GM23248 (cell line): ENCODE measurements around the gene NAPEPLD. TPM values are rescaled to one million over a fixed set of nuclear protein-coding genes. Genes with fewer than 3 reads are reported as not detected.
"Not testable (repeated sequence)": the region's sequence is repeated elsewhere in the genome, so short reads cannot be mapped to it uniquely, and the experiment has no call there.

Experiments
- DNase-seq: peaks from one replicate; pipeline ENCODE4 v3.0.0-alpha.2; 2015
- H2AFZ ChIP-seq: fragments of 200-600 bp; sonication (generic); 2 replicates; pipeline ENCODE4 v1.6.1; 2016; ENCODE audit warnings: antibody characterized with exemption
- H3F3A ChIP-seq: fragments of 200-600 bp; sonication (generic); 2 replicates; pipeline ENCODE4 v1.6.1; 2016; ENCODE audit warnings: mild to moderate bottlenecking, antibody characterized with exemption, mixed run types; ENCODE audit not compliant: insufficient read depth
- H3K27ac ChIP-seq: fragments of 200-600 bp; sonication (generic); 2 replicates; pipeline ENCODE4 v1.5.1; 2016; ENCODE audit warnings: mild to moderate bottlenecking
- H3K27me3 ChIP-seq: fragments of 200-600 bp; sonication (generic); replicated peaks from 2 replicates; pipeline ENCODE4 v1.6.1; 2016; ENCODE audit warnings: mild to moderate bottlenecking; ENCODE audit not compliant: insufficient read depth
- H3K36me3 ChIP-seq: fragments of 200-600 bp; sonication (generic); 2 replicates; pipeline ENCODE4 v1.6.1; 2016; ENCODE audit warnings: low read depth, mild to moderate bottlenecking
- H3K4me1 ChIP-seq: fragments of 200-600 bp; sonication (generic); 2 replicates; pipeline ENCODE4 v1.6.1; 2016; ENCODE audit warnings: mild to moderate bottlenecking; ENCODE audit not compliant: insufficient read depth
- H3K4me2 ChIP-seq: fragments of 200-600 bp; sonication (generic); one replicate; pipeline ENCODE4 v1.6.1; 2016; ENCODE audit warnings: mild to moderate bottlenecking; ENCODE audit not compliant: unreplicated experiment
- H3K4me3 ChIP-seq: fragments of 200-600 bp; sonication (generic); 2 replicates; pipeline ENCODE4 v1.5.1; 2016; ENCODE audit warnings: mild to moderate bottlenecking
- H3K79me2 ChIP-seq: fragments of 200-600 bp; sonication (generic); 2 replicates; pipeline ENCODE4 v1.6.1; 2016; ENCODE audit warnings: mild to moderate bottlenecking; ENCODE audit not compliant: insufficient read depth
- H3K9ac ChIP-seq: fragments of 200-600 bp; sonication (generic); 2 replicates; pipeline ENCODE4 v1.6.1; 2016; ENCODE audit warnings: mild to moderate bottlenecking
- H3K9me2 ChIP-seq: fragments of 200-600 bp; sonication (generic); 2 replicates; pipeline ENCODE4 v1.6.1; 2016; ENCODE audit warnings: mixed run types, mild to moderate bottlenecking, moderate library complexity; ENCODE audit not compliant: insufficient read depth
- H3K9me3 ChIP-seq: fragments of 200-600 bp; sonication (generic); one replicate; pipeline ENCODE4 v1.6.1; 2017; ENCODE audit warnings: low read depth
- H4K20me1 ChIP-seq: fragments of 200-600 bp; sonication (generic); 2 replicates; pipeline ENCODE4 v1.6.0; 2016; ENCODE audit not compliant: insufficient read depth
- WGBS, 2 experiments: methylation state at CpG; one replicate each; pipeline ENCODE4 v1.1.6; 2015 to 2017; ENCODE audit warnings: low lambda C conversion rate in 2 of 2, low coverage in 1 of 2; ENCODE audit errors: missing lambda C conversion rate in 2 of 2; 5-methylcytosine and 5-hydroxymethylcytosine counted together
- in situ Hi-C: fragments of 300-500 bp; cut with MboI; formaldehyde crosslinking; loops from 2 replicates; pipeline ENCODE4 v1.15.0; 2020
- polyA plus RNA-seq: library from polyadenylated mRNA; unstranded; fragments of >200 nt; fragmentation: Nextera tagmentation; extraction: Ambion mirVana; gene quantifications from 2 replicates; pipeline ENCODE4 v1.2.1, GENCODE V29; 2016
- total RNA-seq: library from RNA; depleted of rRNA; stranded (reverse); fragments of >200 nt; shearing (Covaris generic); gene quantifications from 2 replicates; pipeline ENCODE4 v1.2.3, GENCODE V29; 2014

NAPEPLD gene
- total and polyA plus RNA-seq, 2 experiments from 2014 or later, result 4.4 to 10.8 TPM

DNA sequence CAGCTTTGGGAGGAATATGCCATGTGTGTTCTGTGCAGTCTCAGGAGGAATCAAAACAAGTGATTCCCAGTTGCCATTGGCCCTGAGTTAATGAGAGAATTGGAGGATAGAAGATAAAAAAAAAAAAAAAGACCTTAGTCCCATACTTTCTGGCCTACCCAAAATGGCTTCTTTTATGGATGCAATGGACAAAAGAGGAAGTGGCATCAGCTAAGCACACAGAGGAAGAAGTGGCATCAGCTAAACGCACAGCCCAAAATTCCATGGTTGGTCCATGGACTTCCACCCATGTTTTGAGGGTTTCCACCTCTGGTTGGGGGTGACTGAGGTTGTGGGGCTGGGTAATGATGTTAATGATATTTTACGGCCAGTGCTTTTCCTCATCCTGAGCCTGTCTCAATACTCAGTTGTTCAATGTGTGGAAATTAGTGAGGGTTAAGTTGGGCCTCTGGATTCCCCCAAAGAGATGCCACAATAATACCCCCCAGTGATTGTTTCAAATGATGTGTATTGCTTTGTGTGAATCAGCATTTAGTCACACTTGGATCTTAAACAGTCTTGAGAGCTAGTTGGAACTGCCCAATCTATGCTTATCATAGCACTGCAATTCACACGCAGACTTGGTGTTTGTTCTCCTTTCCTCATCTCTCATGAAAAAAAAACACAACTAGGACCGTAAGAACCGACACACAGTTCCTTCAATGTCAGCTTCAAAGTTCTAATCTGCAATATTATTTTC lies 14.4 kb upstream of the NAPEPLD start:
- H3K79me2 ChIP-seq, H3K9me2 ChIP-seq, in situ Hi-C loops, H3K36me3 ChIP-seq, H4K20me1 ChIP-seq, H3K9me3 ChIP-seq, H3K27me3 ChIP-seq: not testable (repeated sequence)
- H3K4me2 ChIP-seq, result peak overlapping the region; percentile 51
- peaks cover 25% of the 10 kb centered on the region for H3F3A ChIP-seq
- H3K27ac ChIP-seq, result peak overlapping the region; percentile 79
- peak overlapping the region; percentile 23 for H2AFZ ChIP-seq
- 48 to 54% methylated on average over 5 of the region's 5 CpGs for WGBS, 2 experiments
- H3K4me1 ChIP-seq, result peaks cover 32% of the 10 kb centered on the region
- H3K9ac ChIP-seq, result peak overlapping the region; percentile 46
- peak; percentile 71 for DNase-seq
- H3K4me3 ChIP-seq, result peak overlapping the region; percentile 20; the same call in 1 of the 2 replicates

DNA sequence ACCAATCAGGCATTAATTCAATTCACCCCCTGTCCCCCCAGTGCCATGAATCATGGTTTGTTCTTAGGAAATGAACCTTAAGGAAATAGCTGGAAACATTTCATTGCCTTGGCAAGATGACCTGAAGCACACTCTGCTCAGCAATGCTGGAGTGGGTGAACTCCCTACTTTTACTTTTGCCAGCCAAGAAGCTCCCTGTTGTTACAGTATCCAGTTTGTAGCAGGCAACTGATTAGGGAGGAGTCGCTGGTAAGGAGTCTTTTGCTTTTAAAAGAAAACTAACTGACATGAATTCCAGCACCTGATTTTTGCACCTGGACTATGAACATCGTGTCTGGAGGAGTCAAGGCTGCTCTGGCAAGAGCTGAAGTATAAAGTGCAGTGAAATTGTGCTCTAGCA lies 13.7 kb upstream of the NAPEPLD start:
- peak; percentile 78 for DNase-seq
- peaks cover 25% of the 10 kb centered on the region for H3F3A ChIP-seq
- H3K9ac ChIP-seq, result peak overlapping the region; percentile 46
- H3K27me3 ChIP-seq, H3K79me2 ChIP-seq, H3K9me2 ChIP-seq, H3K36me3 ChIP-seq, in situ Hi-C loops, H4K20me1 ChIP-seq, H3K9me3 ChIP-seq: not testable (repeated sequence)
- 28 to 29% methylated on average over 2 of the region's 2 CpGs for WGBS, 2 experiments
- peaks cover 32% of the 10 kb centered on the region for H3K4me1 ChIP-seq
- peak overlapping the region; percentile 20; the same call in 1 of the 2 replicates for H3K4me3 ChIP-seq
- peak overlapping the region; percentile 23 for H2AFZ ChIP-seq
- H3K27ac ChIP-seq, result peak overlapping the region; percentile 79
- H3K4me2 ChIP-seq, result peak overlapping the region; percentile 51

DNA sequence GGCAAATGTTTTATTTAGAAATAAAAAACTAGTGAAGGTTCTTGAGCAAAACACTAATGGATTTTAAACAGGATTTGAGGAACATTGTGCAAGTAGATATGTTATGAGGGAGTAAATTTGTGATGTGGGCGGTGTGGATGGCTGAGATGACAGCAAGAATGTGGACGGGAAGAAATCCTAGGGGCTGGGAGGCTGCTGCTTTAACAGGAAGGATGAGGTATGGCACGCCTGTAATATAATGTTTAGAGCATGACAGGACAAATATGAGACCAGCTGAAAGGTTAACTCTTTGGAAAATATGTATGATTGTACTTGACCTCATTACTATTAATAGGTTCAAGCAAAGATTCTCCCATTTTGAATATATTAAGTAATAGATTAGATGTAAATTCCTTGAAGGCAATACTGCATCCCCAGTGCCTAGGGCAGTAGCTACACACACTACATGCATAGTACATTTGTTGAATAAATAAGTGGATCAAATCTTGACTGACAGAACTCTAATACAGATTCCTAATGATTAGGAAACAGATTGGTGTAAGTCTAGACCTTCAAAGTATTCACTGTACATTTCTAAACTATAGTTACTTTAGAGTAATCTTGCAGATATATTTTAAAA lies 13.2 kb upstream of the NAPEPLD start:
- in situ Hi-C loops, H3K27me3 ChIP-seq, H3K9me3 ChIP-seq, H4K20me1 ChIP-seq, H3K79me2 ChIP-seq, H3K9me2 ChIP-seq, H2AFZ ChIP-seq, H3K36me3 ChIP-seq: not testable (repeated sequence)
- peak overlapping the region; percentile 79 for H3K27ac ChIP-seq
- peaks cover 25% of the 10 kb centered on the region for H3F3A ChIP-seq
- H3K4me2 ChIP-seq, result peak overlapping the region; percentile 51
- peak overlapping the region; percentile 46; the same call in 1 of the 2 replicates for H3K9ac ChIP-seq
- peak; percentile 59 for DNase-seq
- peak overlapping the region; percentile 20; the same call in 1 of the 2 replicates for H3K4me3 ChIP-seq
- H3K4me1 ChIP-seq, result peaks cover 32% of the 10 kb centered on the region
- 36 to 38% methylated on average over 3 of the region's 3 CpGs for WGBS, 2 experiments

DNA sequence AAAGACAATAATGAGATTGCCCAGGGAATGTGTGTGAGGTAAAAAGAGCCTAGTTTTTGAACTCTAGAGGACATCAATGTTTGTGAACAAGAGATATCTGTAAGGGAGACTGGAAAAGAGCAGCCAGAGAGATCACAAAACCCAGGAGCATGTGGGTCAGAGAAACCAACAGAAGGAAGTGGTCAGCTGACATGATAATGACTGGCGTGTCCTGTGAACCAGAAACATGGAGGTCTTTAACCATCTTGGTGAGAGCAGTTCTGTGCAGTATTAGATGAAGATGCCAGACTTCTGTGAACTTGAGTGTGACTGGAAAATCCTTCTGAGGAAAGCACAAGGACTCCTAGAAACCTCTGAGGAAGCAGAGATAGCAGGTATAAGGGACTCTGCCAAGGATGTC lies 10.2 kb upstream of the NAPEPLD start:
- H3K9me2 ChIP-seq, H4K20me1 ChIP-seq, H3K27ac ChIP-seq, H3K4me2 ChIP-seq, H3K79me2 ChIP-seq, DNase-seq, in situ Hi-C loops, H3K9ac ChIP-seq, H3K36me3 ChIP-seq, H3K9me3 ChIP-seq, H2AFZ ChIP-seq, H3K27me3 ChIP-seq, H3K4me3 ChIP-seq: not testable (repeated sequence)
- 48 to 55% methylated on average over 1 of the region's 1 CpG for WGBS, 2 experiments
- Histone ChIP-seq H3K4me1 (peaks cover 28% of the 10 kb centered on the region), H3F3A (peaks cover 25% of the 10 kb centered on the region)

DNA sequence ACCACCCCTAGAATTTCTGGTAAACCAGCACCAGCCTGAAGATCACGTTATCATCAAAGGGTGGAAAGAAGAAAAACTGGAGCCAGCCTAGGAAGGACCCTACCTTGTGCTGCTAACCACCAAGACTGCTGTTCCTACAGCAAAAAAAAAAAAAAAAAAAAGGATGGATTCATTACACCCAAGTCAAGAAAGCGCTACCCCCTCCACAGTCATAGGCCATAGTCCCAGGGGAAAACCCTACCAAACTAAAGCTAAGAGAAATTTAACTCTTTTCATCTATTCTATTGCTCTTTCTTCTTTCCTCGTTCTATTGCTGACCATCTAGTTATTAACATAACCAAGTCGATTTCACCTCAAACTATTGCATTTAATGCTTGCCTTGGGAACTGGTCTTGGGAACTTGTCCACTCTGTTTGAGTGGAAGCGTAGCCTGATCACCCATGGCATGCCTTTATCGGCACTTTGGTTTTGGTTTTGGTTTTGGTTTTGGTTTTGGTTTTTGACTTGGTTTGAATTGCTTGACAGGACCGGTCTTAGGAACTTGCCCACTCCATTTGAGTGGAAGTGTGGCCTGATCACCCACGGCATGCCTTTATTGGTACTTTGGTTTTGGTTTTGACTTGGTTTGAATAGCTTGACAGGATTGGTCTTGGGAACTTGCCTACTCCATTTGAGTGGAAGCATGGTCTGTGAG lies 6.6 kb upstream of the NAPEPLD start:
- not testable (repeated sequence) for H3K36me3 ChIP-seq, H2AFZ ChIP-seq
- 82 to 92% methylated on average over 8 of the region's 8 CpGs for WGBS, 2 experiments

More for the DNA sequence above, 6.6 kb upstream of the NAPEPLD start:
- H3K4me1 ChIP-seq, H3F3A ChIP-seq, H3K9me2 ChIP-seq, H3K27me3 ChIP-seq, H3K9ac ChIP-seq, H4K20me1 ChIP-seq, DNase-seq, H3K4me3 ChIP-seq, in situ Hi-C loops, H3K79me2 ChIP-seq, H3K27ac ChIP-seq, H3K4me2 ChIP-seq, H3K9me3 ChIP-seq: not testable (repeated sequence)
